ENCODE measurements around the gene NLRP4.
A peak's percentile ranks its signal among the peaks of the same experiment; 100 is the strongest.
"Not testable (repeated sequence)": the region's sequence is repeated elsewhere in the genome, so short reads cannot be mapped to it uniquely, and the experiment has no call there.

The NLRP4 gene

GRCh38 chr19:55882626-55883025 is 46.3 kb downstream of the NLRP4 start:
- no peak for DNase-seq

- no peak for DNase-seq
Observed at GRCh38 chr19:55898911-55899310, 62.6 kb downstream of the NLRP4 start.

- DNase-seq = no peak
Observed at GRCh38 chr19:55901369-55902079, 65.2 kb downstream of the NLRP4 start.

- no peak for DNase-seq
Observed at GRCh38 chr19:55902080-55902751, 65.9 kb downstream of the NLRP4 start.

GRCh38 chr19:55907286-55907685 is 70.9 kb downstream of the NLRP4 start:
- DNase-seq = no peak

DNA sequence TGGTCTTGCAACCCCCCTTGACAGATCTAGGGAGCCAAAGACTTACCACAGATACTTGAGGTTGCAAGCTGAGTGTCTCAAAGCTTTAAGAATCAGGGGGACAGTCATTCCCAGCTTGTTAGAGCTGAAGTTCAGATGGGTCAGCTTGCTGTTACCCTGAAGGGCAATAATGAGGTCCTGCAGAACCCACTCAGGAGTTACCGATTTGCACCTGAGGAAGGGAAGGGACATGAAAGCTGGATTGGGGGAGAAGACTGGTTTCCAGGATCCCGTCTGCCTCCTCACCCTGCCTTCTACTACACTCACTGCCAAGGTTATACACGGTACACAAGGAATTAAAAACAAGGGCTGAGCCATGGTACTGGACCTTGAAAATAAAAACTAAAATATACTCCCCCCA is 71.4 kb downstream of the NLRP4 start:
- DNase-seq = no peak

DNA sequence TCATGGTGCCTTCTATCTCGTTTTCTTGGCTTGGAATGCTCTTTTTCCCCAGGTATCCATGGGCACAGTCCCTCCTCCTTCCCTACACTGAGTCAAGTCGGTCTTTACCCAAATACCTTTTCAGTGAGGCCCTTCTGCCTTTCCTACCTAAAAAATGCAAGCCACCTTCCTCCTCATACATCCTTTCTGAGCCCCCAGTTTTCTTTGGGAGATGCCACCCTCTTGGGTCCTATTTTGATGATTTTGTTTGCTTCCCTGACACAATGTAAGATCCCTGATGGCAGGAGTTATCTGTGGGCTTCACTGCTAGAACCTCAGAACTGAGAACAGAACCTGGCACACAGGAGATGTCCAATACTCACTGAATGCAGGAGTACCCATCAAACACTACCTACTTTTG is 73.5 kb downstream of the NLRP4 start:
- no peak for DNase-seq

DNA sequence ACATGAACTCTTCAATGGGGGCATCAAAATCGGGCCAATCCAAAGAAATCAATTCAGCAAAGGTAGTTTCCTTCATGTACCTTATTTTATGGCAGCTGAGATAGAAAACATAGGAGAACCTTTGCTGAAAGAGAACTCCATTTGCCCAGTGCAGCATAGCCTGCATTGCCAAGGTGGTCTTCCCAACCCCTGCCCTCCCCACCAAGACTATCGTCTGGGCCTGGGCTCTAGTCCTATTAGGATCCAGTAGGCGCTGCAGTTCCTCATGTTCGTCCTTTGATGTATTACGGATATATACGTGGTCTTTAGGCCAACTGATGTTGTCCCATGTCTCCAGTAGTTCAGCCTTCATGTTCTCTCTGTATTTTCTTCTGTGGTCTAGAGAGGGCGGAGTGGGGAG is 76.6 kb downstream of the NLRP4 start:
- DNase-seq = no peak

DNA sequence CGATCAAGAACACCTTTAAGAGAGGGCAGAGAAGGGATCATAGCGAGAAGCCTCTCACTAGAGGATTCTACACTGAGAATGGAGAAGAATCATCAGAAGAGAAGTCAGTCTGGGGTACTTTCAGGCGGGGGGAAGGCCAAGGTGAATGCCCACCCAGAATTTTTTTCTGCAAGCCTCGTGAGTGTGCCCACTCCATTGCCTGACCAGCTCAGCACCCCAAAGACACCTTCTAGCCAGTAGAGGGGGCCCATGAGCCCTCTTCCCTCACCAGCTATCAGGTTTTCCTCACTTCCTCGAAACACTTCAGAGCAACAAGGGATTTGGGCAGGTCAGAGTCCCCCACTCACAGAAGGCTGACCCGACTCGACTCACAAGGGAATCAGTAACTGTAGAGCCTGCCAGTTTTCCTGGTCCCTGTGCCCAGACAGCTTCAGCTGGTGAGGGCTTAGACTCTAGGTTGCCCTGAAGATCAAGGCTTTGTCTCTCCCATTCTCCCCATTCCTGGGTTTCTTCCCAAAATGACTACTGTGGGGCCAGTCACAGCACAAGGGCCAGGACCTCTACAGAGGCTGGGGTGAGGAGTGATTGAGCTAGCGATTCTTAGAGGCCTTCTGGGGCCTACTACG is 77.4 kb downstream of the NLRP4 start:
- DNase-seq = peak in 1 of 2 experiments; percentile 13

DNA sequence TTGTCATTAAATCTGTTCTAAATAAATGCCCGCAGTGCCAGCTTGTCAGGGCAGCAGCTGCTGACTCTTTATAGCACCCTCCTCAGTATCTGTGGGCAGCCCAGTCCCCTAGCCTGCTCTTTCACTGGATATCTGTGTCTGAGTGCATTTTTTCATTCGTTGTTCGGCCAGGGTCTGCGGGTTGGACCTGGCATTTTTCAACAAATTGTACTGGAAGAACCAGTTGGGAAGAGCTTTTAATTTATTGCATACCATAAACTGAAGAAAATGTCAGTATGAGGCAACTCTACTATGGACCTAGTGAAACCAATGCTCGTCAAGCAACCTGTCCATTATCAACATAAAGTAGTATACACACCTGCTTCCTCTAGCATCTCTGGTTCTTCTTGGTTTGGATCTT is 87.2 kb downstream of the NLRP4 start:
- no peak for DNase-seq

DNA sequence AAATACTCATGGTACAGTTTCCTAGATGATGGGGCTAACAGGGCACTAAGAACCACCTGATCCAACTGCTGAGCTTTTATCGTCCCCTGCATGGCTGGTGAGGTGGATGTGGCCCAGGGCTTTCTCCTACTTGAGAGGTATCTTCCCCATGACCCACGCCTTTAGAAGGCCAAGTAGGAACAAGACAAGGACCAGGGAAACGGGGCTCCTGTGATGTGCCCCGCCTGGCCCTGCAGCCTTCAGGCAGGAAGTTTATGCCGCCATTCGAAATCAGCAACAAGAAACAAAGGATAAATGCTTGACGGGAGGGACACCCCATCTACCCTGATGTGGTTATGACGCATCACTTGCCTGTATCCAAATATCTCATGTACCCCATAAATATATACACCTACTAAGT is 91.7 kb downstream of the NLRP4 start:
- DNase-seq = no peak

DNA sequence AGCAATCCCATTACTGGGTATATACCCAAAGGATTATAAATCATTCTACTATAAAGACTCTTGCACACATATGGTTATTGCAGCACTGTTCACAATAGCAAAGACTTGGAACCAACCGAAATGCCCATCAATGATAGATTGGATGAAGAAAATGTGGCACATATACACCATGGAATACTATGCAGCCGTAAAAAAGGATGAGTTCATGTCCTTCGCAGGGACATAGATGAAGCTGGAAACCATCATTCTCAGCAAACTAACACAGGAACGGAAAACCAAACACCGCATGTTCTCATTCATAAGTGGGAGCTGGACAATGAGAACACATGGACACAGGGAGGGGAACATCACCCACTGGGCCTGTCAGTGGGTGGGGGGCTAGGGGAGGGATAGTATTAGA is 92.9 kb downstream of the NLRP4 start:
- DNase-seq = not testable (repeated sequence)

DNA sequence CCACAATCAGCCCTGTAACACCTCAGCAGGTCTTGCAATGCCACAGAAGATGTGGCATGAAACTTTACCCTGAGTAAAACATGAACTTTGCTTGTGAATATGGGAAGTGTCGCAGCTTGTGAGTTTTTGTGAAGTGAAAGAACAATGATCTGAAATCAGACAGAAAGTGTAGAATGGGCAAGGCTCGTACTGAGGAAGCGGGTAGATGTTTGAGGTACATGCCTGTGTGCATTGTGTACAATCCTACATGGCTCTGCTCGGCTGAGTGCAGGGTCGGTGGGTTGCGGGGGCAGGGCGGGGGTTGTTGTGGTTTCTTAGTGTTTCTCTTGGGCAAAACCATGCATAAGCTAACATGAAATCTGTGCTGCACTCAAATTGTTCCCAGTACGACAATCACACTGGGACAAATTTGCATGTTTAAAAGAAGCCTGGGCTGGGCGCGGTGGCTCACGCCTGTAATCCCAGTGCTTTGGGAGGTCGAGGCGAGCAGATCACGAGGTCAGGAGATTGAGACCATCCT is 94.7 kb downstream of the NLRP4 start:
- DNase-seq = no peak

Data from NCI-H446 (cell line).